Progenitor cell of endocrine pancreas (in vitro differentiated cells): Measurements from ENCODE around the gene ZFR2. TPM values are rescaled to one million over a fixed set of nuclear protein-coding genes. Genes with fewer than 3 reads are reported as not detected.

Experiments
- DNase-seq: peaks from one replicate; pipeline ENCODE4 v3.0.0; 2021; ENCODE audit warnings: low spot score; ENCODE audit not compliant: unreplicated experiment
- H3K27ac Mint-ChIP-seq: 2 replicates; pipeline ENCODE4 v1.8.0; 2021; ENCODE audit warnings: mild to moderate bottlenecking, moderate library complexity, mixed read lengths
- H3K27me3 Mint-ChIP-seq: 2 replicates; pipeline ENCODE4 v1.8.0; 2021; ENCODE audit warnings: mixed read lengths
- H3K36me3 Mint-ChIP-seq: 2 replicates; pipeline ENCODE4 v1.8.0; 2022; ENCODE audit warnings: mixed read lengths; ENCODE audit not compliant: insufficient read depth
- H3K4me1 Mint-ChIP-seq: 2 replicates; pipeline ENCODE4 v1.8.0; 2021; ENCODE audit warnings: low read depth, mixed read lengths
- H3K4me3 Mint-ChIP-seq: 2 replicates; pipeline ENCODE4 v1.8.0; 2021; ENCODE audit warnings: low read depth, mild to moderate bottlenecking, moderate library complexity, mixed read lengths
- H3K9me3 Mint-ChIP-seq: 2 replicates; pipeline ENCODE4 v1.8.0; 2021; ENCODE audit warnings: low read depth, mixed read lengths
- total RNA-seq: library from RNA; stranded (reverse); gene quantifications from 2 replicates; pipeline ENCODE4 v1.2.1, GENCODE V29; 2021
- TF ChIP-seq, protein P1 (sequence below): fragments of 200-600 bp; sonication (generic); IDR thresholded peaks from one replicate; pipeline ENCODE4 v1.5.0; 2021; ENCODE audit warnings: antibody characterized with exemption, mild to moderate bottlenecking; ENCODE audit not compliant: unreplicated experiment

The ZFR2 gene
- total RNA-seq, 1 donor from 2014 or later: 3.5 TPM

DNA sequence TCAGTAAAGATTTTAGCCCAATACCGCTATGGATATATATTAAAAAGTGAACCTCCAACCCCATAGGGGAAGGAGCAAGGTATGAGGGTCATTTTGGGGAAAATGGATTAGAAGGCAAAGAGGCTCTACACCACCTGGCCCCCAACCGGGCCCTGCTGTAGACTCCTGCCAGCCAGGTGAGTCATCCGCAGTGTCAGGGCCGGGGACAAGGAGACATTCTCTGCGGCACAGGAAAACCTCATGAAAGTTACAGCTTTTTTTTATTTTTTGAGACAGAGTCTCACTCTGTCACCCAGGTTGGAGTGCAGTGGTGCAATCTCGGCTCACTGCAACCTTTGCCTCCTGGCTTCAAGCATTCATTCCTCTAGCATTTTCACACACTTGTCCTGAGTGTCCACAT lies 32.0 kb downstream of the ZFR2 start:
- H3K36me3 Mint-ChIP-seq: no peaks in the 10 kb centered on the region
- no peak overlapping the region for H3K27ac Mint-ChIP-seq
- peaks cover 4% of the 10 kb centered on the region for H3K27me3 Mint-ChIP-seq
- no peak for DNase-seq
- no peak overlapping the region for H3K4me3 Mint-ChIP-seq
- TF ChIP-seq, protein P1, sequence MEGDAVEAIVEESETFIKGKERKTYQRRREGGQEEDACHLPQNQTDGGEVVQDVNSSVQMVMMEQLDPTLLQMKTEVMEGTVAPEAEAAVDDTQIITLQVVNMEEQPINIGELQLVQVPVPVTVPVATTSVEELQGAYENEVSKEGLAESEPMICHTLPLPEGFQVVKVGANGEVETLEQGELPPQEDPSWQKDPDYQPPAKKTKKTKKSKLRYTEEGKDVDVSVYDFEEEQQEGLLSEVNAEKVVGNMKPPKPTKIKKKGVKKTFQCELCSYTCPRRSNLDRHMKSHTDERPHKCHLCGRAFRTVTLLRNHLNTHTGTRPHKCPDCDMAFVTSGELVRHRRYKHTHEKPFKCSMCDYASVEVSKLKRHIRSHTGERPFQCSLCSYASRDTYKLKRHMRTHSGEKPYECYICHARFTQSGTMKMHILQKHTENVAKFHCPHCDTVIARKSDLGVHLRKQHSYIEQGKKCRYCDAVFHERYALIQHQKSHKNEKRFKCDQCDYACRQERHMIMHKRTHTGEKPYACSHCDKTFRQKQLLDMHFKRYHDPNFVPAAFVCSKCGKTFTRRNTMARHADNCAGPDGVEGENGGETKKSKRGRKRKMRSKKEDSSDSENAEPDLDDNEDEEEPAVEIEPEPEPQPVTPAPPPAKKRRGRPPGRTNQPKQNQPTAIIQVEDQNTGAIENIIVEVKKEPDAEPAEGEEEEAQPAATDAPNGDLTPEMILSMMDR: no peak
- H3K4me1 Mint-ChIP-seq: no peaks in the 10 kb centered on the region
- no peaks in the 10 kb centered on the region for H3K9me3 Mint-ChIP-seq

DNA sequence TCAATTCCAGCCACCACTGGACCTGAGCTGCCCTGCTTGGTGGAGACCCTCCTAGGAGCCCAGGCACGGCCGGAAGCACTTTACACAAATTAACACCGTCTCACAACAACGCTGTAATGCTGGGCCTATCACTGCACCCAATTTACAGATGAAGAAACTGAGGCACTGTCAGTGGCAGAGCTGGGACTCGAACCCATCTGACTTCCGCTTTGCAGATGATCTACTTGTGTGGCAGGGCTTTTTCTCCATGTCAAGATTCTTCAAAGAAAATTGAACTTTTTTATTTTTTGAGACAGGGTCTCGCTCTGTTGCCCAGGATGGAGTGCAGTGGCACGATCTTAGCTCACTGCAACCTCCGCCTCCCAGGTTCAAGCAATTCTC lies 33.8 kb downstream of the ZFR2 start:
- no peaks in the 10 kb centered on the region for H3K36me3 Mint-ChIP-seq
- DNase-seq: no peak
- H3K9me3 Mint-ChIP-seq: no peaks in the 10 kb centered on the region

DNA sequence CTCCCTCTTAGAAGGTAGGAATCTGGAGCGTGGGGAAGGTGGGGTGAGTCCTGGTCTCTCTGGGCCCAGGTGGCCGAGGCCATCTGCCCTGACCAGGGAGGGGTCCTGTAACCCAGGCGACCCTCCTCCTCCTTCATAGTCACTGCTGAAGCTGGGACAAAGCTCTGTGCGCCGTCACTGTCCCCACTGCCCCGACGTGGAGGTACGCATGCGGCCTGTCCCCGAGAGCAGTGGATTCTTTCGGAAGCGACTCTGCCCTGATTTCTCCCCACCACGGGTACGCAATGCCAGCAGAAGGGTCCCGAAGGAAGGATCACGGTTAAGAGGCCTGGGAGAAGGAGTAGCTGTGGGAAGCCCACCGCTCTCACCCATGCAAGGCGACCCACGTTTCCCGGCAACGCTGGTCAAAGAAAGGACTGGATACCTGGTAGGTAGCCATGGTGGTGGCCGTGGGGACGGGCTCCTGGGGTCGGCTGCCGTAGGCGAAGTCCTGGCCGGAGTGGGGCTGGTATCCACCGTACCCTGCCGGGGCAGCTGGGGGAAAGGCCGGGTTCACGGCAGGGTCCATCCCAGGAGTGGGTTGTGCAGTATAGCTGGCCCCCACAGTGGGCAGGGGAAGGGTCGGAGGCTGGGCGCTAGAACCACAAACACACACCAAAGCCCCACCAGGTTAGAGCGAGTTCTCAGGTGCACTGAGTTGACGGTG lies 34.3 kb downstream of the ZFR2 start:
- Mint-ChIP-seq H3K4me3 (no peak overlapping the region), H3K36me3 (no peaks in the 10 kb centered on the region), H3K27me3 (peaks cover under 1% of the 10 kb centered on the region), H3K4me1 (no peaks in the 10 kb centered on the region), H3K27ac (no peak overlapping the region), H3K9me3 (no peaks in the 10 kb centered on the region)
- TF ChIP-seq, protein P1: no peak
- no peak for DNase-seq

More for the DNA sequence above, 33.8 kb downstream of the ZFR2 start:
- Mint-ChIP-seq H3K4me1 (no peaks in the 10 kb centered on the region), H3K27me3 (peaks cover 4% of the 10 kb centered on the region), H3K4me3 (no peak overlapping the region), H3K27ac (no peak overlapping the region)
- TF ChIP-seq, protein P1: no peak

GRCh38 chr19:3833578-3834348 lies 35.1 kb downstream of the ZFR2 start:
- H3K27ac Mint-ChIP-seq: no peak overlapping the region
- no peak overlapping the region for H3K4me3 Mint-ChIP-seq
- no peaks in the 10 kb centered on the region for H3K9me3 Mint-ChIP-seq
- H3K4me1 Mint-ChIP-seq: no peaks in the 10 kb centered on the region
- DNase-seq: no peak
- TF ChIP-seq, protein P1: no peak
- H3K36me3 Mint-ChIP-seq: no peaks in the 10 kb centered on the region
- no peaks in the 10 kb centered on the region for H3K27me3 Mint-ChIP-seq

DNA sequence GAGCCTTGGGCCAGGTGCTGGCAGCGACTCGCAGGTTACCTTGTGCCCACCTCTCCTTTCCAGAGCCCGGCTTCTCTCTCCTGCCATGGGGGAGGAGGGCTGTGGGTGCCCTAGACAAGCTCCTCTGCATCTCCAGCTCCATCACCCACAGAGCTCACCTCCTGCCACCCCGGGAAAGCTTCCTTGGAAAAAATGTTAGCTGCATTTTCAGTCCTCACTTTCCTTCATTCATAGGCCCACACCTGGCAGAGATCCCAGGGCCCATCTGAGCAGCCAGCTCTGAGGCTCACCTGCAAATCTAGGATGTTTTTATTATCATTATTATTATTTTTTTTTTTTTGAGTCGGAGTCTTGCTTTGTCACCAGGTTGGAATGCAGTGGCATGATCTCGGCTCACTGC lies 36.8 kb downstream of the ZFR2 start:
- Mint-ChIP-seq H3K9me3 (no peaks in the 10 kb centered on the region), H3K36me3 (no peaks in the 10 kb centered on the region), H3K4me3 (no peak overlapping the region), H3K27me3 (no peaks in the 10 kb centered on the region), H3K4me1 (no peaks in the 10 kb centered on the region), H3K27ac (no peak overlapping the region)
- TF ChIP-seq, protein P1: no peak
- DNase-seq: no peak
